Measurements from ENCODE around the gene DYNLT4.
A peak's percentile ranks its signal among the peaks of the same experiment; 100 is the strongest.
"Not testable (repeated sequence)": the region's sequence is repeated elsewhere in the genome, so short reads cannot be mapped to it uniquely, and the experiment has no call there.

DYNLT4 gene

DNA sequence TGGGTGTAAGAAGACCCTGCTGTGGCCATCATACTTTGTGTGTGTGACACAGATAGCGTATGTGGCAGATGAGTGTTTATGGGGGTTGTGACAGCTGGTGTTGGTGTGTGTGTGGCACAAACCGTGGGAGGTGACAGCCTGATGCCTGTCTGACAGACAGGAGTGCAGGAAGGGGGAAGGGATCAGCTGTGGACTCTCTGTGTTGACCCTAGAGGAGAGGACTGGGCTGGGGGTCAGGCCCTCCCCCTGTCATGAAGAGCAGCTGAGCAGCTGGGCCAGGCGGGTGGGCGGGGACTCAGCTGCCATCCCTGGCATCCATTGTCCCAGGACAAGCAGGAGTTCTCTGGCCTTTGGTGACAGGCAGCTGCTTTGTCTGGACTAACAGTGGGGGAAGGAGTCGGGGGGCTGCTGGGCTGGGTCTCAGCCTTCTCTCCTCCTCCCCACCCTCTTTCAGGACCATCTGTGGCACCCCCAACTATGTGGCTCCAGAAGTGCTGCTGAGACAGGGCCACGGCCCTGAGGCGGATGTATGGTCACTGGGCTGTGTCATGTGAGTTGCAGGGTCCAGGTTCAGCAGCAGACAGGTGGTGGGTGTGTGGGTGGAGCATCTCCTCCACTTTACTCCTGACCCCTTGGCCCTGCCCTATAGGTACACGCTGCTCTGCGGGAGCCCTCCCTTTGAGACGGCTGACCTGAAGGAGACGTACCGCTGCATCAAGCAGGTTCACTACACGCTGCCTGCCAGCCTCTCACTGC lies 4.7 kb downstream of the DYNLT4 start:
- DNase-seq (ENCODE audit: low read depth), result no peak
- peak overlapping the region; percentile 90 for H3K4me3 ChIP-seq (ENCODE audit: low read depth, low read length)
- TF ChIP-seq, protein P1, sequence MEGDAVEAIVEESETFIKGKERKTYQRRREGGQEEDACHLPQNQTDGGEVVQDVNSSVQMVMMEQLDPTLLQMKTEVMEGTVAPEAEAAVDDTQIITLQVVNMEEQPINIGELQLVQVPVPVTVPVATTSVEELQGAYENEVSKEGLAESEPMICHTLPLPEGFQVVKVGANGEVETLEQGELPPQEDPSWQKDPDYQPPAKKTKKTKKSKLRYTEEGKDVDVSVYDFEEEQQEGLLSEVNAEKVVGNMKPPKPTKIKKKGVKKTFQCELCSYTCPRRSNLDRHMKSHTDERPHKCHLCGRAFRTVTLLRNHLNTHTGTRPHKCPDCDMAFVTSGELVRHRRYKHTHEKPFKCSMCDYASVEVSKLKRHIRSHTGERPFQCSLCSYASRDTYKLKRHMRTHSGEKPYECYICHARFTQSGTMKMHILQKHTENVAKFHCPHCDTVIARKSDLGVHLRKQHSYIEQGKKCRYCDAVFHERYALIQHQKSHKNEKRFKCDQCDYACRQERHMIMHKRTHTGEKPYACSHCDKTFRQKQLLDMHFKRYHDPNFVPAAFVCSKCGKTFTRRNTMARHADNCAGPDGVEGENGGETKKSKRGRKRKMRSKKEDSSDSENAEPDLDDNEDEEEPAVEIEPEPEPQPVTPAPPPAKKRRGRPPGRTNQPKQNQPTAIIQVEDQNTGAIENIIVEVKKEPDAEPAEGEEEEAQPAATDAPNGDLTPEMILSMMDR (conservative IDR thresholded peaks at IDR 0.05; ENCODE audit: low read depth, low read length), result no peak

DNA sequence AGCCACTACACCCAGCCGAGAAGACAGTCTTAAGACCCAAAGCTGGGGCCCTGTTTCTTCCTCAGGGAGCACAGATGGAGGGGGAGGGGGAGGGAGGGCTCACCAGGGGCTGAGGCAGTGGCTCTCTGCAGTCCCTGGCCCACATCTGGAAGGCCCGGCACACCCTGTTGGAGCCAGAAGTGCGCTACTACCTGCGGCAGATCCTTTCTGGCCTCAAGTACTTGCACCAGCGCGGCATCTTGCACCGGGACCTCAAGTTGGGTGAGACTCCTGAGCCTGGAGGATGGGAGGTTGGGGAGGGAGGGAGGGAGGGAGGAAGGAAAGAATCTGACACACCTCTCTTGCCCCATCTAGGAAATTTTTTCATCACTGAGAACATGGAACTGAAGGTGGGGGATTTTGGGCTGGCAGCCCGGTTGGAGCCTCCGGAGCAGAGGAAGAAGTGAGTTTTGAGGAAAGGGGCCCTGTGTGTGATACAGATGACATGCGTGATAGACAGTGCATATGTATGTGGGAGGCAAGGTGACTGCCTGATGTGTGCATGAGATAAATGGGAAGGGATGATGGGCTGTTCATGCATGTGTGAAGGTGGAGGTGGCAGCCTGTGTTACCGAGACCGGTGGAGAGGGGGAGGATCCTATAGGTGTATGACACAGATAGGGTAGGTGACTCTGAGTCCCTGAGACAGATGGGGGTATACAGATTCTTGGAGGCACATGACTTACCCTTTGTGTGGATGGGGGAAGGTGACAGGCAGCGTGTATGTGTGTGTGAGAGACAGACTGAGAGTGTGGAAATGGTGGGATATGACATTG lies 5.5 kb downstream of the DYNLT4 start:
- no peak for DNase-seq (ENCODE audit: low read depth)
- peak overlapping the region; percentile 90 for H3K4me3 ChIP-seq (ENCODE audit: low read depth, low read length)
- TF ChIP-seq, protein P1 (conservative IDR thresholded peaks at IDR 0.05; ENCODE audit: low read depth, low read length), result no peak

DNA sequence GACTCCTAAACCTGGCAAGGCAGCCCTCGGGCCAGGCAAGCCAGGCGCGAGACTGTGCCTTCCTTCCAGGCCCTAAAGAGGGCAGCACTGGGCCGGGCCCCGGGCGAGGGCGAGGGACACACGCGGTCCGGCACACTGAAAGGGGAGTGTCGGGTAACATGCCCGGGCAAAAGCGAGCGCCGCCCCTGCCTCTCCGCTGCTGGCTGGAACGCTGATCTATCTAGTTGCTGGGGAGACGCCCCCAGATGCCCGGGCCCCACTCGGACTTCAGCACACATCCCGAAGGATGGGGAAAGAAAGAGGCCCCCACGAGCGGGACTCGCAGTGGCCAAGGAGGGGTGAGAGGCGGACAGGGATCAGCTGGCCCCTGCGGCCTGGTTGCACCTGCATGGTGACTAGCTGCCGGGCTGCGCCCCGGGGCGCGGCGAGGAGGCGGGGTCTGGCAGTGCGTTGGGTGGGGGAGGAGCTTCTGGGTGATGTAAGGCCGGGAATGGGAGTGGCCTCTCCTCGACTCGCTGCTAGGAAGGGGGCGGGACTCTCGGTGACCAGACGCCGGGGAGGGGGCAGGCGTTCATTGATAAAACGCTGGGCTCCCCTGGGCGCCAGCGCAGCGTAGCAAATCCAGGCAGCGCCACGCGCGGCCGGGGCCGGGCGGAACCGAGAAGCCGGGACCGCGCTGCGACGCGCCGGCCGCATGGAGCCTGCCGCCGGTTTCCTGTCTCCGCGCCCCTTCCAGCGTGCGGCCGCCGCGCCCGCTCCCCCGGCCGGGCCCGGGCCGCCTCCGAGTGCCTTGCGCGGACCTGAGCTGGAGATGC lies 7.2 kb downstream of the DYNLT4 start, which contains the start of gene PLK3:
Gene PLK3 (plus strand): TSS at position 608 of the 815 bp plus-strand sequence. CDS start 87 bp downstream, at position 695.
- TF ChIP-seq, protein P1 (conservative IDR thresholded peaks at IDR 0.05; ENCODE audit: low read depth, low read length), result peak; percentile 91
- peak; percentile 99 for DNase-seq (ENCODE audit: low read depth)
- H3K4me3 ChIP-seq (ENCODE audit: low read depth, low read length), result peak within 1 kb of the TSS; percentile 90

DNA sequence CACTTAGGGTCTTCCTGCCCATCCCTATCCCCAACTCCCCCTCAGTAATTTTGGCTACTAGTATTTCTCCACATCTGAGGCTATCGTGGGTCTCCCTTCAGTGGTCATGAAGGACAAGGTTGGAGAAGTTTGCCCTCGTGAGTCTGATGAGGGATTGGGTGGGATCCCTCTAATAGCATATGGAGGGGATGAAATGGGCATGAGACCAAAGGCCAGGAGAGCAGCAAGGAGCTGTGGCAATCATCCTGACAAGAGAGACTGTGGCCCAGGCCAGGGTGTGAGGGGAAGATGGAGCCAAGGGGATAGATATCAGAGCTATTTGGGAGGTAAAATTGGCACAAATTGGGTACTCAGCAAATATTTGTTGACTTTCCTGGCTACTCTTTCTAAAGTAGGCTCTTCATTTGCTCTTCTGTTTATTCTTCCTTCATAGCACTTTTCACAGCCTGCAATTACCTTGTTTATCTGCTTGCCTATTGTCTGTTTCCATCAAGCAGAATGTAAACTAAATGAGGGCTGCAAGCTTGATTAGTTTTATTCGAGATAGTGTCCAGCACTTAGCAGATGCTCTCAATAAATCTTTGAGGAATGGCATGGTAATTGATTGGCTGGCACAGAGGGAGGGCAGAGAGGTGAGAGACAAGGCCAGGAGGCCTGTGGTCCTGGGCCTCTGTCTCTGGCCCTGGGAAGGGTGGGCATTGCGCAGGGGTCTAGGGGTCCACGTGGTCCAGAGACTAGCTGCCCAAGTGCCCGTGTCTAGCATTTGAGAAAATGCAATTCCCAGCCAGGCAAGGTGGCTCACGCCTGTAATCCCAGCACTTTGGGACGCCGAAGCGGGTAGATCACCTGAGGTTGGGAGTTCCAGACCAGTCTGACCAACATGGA lies 8.4 kb downstream of the DYNLT4 start:
- H3K4me3 ChIP-seq (ENCODE audit: low read depth, low read length), result no peak overlapping the region
- TF ChIP-seq, protein P1 (conservative IDR thresholded peaks at IDR 0.05; ENCODE audit: low read depth, low read length), result no peak
- no peak for DNase-seq (ENCODE audit: low read depth)

DNA sequence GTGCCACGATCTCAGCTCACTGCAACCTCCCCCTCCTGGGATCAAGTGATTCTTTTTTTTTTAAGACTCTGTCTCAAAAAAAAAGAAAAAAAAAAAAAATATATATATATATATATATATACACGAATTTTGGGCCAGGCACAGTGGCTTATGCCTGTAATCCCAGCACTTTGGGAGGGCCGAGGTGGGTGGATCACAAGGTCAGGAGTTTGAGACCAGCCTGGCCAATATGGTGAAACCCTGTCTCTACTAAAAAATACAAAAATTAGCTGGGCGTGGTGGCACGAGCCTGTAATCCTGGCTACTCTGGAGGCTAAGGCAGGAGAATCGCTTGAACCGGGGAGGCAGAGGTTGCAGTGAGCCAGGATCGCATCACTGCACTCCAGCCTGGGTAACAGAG lies 9.3 kb downstream of the DYNLT4 start:
- not testable (repeated sequence) for H3K4me3 ChIP-seq (ENCODE audit: low read depth, low read length); DNase-seq (ENCODE audit: low read depth)

DNA sequence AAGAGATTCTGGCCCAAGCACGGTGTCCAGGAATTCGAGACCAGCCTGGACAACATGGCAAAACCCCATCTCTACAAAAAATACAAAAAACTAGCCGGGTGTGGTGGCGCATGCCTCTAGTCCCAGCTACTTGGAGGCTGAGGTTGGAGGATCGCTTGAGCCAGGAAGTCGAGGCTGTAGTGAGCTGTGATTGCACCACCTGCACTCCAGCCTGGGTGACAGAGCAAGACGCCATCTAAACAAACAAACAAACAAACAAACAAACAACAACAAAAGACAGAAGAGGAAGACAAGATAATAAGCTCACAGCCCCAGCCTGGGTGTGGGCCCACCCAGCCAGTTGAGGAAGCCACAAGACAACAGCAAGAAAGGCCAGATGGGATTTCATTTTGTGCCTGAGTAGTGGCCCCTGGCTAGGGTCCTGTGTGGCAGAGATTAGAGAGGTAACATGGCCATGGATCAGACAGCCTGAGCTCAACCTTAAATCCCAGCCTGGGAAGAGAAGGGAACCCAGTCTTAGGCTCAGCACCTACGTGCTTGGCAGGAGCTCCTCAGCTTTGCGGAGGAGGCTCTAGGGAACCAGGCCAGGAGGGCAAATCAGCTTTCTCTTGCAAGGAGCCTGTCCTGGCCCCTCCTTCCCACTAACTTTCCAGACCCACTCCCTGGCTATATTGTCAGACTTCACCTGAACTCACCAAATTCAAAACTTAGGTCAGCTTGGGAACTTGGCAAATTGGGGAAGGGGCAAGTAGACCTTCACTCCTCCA lies 14.2 kb downstream of the DYNLT4 start:
- H3K4me3 ChIP-seq (ENCODE audit: low read depth, low read length), result no peak overlapping the region
- TF ChIP-seq, protein P1 (conservative IDR thresholded peaks at IDR 0.05; ENCODE audit: low read depth, low read length), result no peak
- no peak for DNase-seq (ENCODE audit: low read depth)
